RWPE1 (cell line): Measurements from ENCODE around the gene ZC3H11A.
"Not testable (repeated sequence)": the region's sequence is repeated elsewhere in the genome, so short reads cannot be mapped to it uniquely, and the experiment has no call there.

Experiments
- CTCF ChIA-PET: fragments of 350-600 bp; sonication (Branson Sonifier 250); formaldehyde crosslinking; extraction: SDS; loops from one replicate; lab custom pipeline; 2021; lab: Yijun Ruan, JAX
- POLR2A ChIA-PET: fragments of 400-600 bp; formaldehyde crosslinking; extraction: SDS; loops from one replicate; lab custom pipeline; 2020; ENCODE audit warnings: antibody characterized with exemption; ENCODE audit not compliant: low non-redundant PET; lab: Yijun Ruan, JAX
- DNase-seq: peaks from one replicate; pipeline ENCODE4 v3.0.0; 2012; ENCODE audit warnings: low spot score
- H3K27ac ChIP-seq: fragments of 450-650 bp; 2 replicates; pipeline ENCODE4 v1.5.1; 2017
- CTCF ChIP-seq: fragments of 450-650 bp; conservative IDR thresholded peaks from 2 replicates; pipeline ENCODE4 v1.5.1; 2017; ENCODE audit warnings: low read depth, mild to moderate bottlenecking

The ZC3H11A gene

GRCh38 chr1:203778789-203779188, 16.6 kb upstream of the ZC3H11A start:
- H3K27ac ChIP-seq, result no peak overlapping the region
- no peak for TF ChIP-seq CTCF
- ChIA-PET POLR2A (no interaction called here), CTCF (no interaction called here)
- no peak for DNase-seq

GRCh38 chr1:203781962-203782361, 13.5 kb upstream of the ZC3H11A start:
- ChIA-PET POLR2A (no interaction called here), CTCF (interaction anchor here (1.2 kb wide), 1 partner anchor 12 kb away, joined by 3 read pairs; no protein-coding TSS in a partner anchor)
- H3K27ac ChIP-seq, result no peak overlapping the region
- no peak for TF ChIP-seq CTCF
- DNase-seq, result no peak

GRCh38 chr1:203789966-203790365, 5.5 kb upstream of the ZC3H11A start:
- H3K27ac ChIP-seq, result 0 out of 2 replicates have a peak overlapping the region, but pooled peaks have one; percentile 14
- POLR2A ChIA-PET, result no interaction called here
- no peak for TF ChIP-seq CTCF
- no peak for DNase-seq
- CTCF ChIA-PET, result interaction anchor here (1.1 kb wide), 1 partner anchor 37 kb away, joined by 3 read pairs; no protein-coding TSS in a partner anchor

GRCh38 chr1:203791498-203791897, 3.9 kb upstream of the ZC3H11A start:
- no peak overlapping the region for H3K27ac ChIP-seq
- POLR2A ChIA-PET, result interaction anchor here (0.6 kb wide), 1 partner anchor 159 kb away, joined by 3 read pairs; no protein-coding TSS in a partner anchor
- no peak for TF ChIP-seq CTCF
- CTCF ChIA-PET, result interaction anchor here (0.6 to 2.1 kb wide), 2 partner anchors 14 to 322 kb away, joined by 3 to 7 read pairs; no protein-coding TSS in a partner anchor
- no peak for DNase-seq

- POLR2A ChIA-PET, result interaction anchor here (0.6 kb wide), 1 partner anchor 160 kb away, joined by 3 read pairs; no protein-coding TSS in a partner anchor
- no peak for DNase-seq
- no peak overlapping the region for H3K27ac ChIP-seq
- TF ChIP-seq CTCF, result no peak
- CTCF ChIA-PET, result interaction anchor here (2.1 kb wide), 1 partner anchor 15 kb away, joined by 7 read pairs; no protein-coding TSS in a partner anchor
Measured at GRCh38 chr1:203792486-203792885, 2.9 kb upstream of the ZC3H11A start.

GRCh38 chr1:203793561-203793960, 1.9 kb upstream of the ZC3H11A start:
- DNase-seq, POLR2A ChIA-PET: not testable (repeated sequence)
- CTCF ChIA-PET, result interaction anchor here (0.6 to 0.9 kb wide), 3 partner anchors 12 to 944 kb away, joined by 3 read pairs; no protein-coding TSS in a partner anchor

GRCh38 chr1:203794764-203795440, 521 bp upstream of the ZC3H11A start:
- no peak for TF ChIP-seq CTCF
- DNase-seq, result no peak
- ChIA-PET POLR2A (no interaction called here), CTCF (no interaction called here)
- peak overlapping the region; percentile 97 for H3K27ac ChIP-seq

More at GRCh38 chr1:203793561-203793960, 1.9 kb upstream of the ZC3H11A start:
- H3K27ac ChIP-seq, result not testable (repeated sequence)
